A204.1 (cell line): ENCODE data around the gene ZNF850.
"Not testable (repeated sequence)": the region's sequence is repeated elsewhere in the genome, so short reads cannot be mapped to it uniquely, and the experiment has no call there.

Experiments
- FAIRE-seq: peaks from 2 replicates; lab custom pipeline; 2012; peaks lifted over from hg19 to GRCh38; lab: Jason Lieb, UNC

ZNF850 gene

DNA sequence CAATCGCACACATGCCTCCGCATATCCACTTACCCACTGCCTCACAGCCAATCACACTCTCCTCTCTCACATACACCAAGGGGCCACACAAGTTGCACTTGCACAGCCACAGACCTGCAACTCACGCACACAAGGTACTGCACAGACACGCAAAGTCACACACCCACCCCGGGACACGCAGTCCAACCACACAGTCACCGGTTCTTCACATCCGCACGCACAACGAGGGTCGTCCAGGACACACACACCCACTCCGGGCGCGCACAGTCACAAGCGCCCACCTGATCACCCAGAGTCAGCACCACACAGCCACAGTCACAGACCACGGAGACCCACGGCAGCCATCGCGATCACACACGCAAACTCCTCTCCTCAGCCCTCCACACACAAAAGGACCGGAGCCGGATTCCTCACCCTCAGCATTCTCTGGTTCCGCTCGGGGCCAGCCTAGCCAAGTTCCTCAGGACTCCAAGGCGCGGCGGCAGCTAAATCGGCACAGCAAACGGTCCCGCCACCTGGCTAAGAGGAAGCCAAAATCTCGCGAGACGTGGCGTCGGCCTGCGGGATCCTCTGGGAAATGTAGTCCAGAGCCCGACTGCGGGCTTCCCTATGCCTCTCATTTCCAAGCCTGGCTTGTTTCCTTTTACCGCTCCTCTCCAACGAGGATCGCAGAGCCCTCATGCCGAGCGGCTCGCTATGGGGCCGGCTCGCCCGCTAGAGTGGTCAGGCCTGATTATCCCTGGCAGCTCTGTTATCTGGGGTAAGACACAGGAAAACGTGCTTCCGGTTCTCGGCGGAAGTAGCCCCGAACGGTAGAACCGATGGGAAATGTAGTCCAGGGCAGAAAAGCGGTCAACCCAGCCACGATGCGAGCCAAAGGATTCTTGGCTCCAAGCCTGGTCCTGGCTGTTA lies at the start of gene ZNF850:
Gene ZNF850 (minus strand): TSS at position 497 of the 912 bp plus-strand sequence. CDS start 10,201 bp downstream, outside the sequence.
- FAIRE-seq = no peak

DNA sequence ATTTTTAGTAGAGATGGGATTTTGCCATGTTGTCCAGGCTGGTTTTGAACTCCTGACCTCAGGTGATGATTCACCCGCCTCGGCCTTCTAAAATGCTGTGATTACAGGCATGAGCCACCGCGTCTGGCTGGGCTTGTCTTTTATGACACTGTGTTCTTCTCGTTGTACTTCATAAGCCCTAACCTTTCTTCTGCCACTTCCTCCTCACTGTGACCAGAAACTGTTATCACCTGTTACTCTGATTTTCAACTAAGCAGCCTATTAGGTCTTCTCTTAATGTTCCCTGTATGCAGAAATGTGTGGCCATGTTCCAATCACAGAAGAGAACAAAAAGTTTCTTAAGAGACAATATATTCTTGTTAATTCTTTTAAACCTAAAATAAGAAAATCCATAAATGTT lies 49.2 kb upstream of the ZNF850 start:
- peak; percentile 62 for FAIRE-seq

DNA sequence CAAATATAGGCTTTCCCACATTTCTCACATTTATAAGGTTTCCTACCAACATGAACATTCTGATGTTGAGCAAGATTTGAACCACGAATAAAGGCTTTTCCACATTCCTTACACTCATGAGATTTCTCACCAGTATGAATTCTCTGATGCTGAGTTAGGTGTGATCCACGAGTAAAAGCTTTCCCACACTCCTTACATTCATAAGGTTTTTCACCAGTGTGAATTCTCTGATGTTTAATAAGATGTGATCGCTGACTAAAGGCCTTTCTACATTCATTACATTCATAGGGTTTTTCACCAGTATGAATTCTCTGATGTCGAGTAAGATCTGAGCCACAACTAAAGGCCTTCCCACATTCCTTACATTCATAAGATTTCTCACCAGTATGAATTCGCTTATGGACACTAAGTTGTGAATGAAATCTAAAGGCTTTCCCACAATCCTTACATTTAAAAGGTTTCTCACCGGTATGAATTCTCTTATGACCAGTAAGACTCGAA lies 46.6 kb upstream of the ZNF850 start:
- FAIRE-seq = no peak

DNA sequence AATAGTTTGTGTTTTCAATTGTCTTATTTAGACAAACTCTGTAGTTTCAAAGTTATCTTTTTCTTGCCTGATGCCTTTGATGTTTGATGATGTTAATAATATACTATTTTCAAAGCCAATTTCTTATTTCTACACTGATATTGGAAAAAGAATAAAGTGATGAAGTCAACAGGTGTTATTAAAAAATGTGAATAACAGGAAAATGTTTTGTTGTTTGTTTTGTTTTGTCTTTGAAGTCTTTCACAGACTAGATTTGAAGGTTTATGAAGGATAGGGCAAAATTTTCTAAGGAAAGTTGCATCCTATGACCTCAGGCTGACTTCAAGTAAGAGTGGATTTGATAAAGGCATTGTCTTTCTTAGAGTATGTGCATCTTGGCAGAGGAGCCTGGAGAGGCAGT lies 34.4 kb upstream of the ZNF850 start:
- no peak for FAIRE-seq

DNA sequence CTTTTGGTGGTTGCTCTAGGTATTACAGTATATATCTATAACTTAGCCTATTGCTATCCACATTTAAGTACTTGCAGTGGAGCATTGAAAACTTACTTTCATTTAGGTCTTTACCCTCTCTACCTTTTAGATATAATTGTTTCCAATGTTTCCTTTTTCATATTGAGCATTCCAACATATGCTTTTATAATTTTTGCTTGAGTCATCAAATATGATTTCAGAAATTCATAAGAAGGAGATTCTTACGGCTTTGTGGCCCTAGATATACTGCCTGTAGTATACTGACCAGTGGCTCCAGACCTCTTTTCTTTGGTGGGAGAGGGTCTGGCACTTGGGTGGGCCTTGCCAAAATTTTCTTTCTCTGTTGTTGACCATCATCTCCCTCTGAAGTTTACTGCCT lies 32.8 kb upstream of the ZNF850 start:
- no peak for FAIRE-seq

DNA sequence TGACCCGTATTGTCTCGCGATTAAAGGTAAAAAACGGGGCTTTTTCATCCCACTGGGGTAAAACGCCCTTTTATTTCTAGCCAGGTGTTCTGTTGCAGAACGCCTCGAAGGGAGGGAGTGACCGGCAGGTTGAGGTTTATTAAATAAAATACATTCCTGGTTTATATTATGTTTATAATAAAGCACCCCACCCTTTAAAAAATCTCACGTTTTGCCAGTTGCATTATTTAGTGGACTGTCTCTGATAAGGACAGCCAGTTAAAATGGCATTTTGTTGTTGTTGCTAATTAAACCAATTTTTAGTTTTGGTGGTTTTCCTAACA lies 25.1 kb upstream of the ZNF850 start:
- FAIRE-seq = no peak

DNA sequence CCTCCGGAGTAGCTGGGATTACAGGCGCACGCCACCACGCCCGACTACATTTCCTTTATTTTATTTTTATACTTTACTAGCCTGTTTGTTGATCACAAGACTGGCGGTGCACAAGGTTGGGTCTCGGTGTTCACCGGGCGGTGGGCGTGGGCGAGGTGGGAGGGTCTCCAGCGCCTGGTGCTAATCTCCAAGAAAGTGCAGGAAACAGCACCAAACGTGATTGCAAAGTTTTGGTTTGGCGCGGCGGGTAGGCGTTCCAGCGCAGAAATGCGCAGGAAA lies 24.0 kb upstream of the ZNF850 start:
- FAIRE-seq = no peak

DNA sequence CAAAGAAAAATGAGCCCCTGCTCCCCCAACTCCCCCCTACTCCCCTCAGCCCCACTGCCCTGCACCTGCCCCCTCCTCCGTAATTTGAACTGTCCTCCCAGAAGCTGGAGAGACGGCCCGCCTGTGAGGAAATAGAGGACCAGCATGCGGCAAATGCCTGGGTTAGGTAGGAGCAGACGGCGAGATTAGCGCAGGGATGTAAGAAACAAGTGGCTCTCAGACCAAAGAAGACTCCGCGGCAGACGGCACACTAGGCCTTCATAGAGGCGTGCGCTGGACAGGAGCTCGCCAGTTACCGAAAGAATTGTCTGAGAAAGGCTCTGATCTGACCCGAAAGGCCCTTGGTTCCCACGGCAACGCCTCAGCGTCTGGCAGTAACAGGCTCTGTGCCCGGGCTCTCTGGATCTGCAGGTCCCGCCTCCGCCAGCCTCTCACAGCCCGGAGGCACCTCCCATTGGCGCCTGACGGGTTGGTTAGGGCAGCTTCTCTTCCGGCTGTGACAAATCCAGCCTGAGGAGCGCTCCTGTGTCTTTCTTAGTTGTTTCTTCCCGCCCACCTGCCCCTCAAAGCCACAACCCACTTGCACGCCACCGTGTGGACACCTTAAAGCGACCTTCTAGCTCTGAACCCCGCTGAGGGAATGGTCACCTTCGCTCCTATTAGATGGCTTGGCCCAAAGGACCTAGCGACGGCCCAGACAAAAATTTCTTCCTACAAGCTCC lies 19.0 kb upstream of the ZNF850 start:
- FAIRE-seq = not testable (repeated sequence)

DNA sequence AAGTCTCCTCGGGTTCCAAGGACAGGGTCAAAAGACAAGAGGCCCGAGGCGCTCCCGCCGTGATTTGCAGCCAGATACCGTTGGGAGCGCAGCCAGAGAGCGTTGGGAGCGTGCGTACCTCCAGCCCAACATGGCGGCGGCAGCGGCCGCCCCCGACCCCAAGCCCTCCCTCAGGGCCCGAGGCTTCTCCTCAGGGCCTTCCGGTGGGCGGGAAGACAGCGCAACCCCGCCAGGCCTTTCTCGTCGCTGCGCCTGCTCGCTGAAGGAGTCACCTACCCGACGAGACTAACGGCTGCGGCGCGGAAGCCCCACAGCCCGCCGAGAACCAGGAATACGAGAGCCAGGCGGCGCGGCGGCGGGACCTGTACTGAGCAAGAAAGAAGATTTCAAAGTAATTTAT lies 3.2 kb upstream of the ZNF850 start:
- no peak for FAIRE-seq

DNA sequence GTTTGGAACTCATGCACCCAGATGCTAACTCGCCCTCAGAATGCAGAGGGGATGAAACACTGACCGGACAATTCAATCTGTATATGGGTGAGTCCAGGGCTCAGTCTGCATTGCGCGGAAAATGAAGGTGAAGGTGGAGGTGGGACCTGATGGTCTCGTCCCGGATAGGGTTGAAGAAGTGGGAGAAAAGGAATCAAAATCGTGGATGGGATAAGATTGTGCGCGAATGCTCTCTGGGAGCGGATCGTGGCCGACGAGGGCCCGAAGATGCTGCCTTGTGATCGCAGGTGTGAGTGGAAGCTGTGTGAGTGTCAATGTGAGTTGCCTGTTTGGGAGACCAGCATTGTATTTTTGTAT lies 594 bp upstream of the ZNF850 start:
- no peak for FAIRE-seq

DNA sequence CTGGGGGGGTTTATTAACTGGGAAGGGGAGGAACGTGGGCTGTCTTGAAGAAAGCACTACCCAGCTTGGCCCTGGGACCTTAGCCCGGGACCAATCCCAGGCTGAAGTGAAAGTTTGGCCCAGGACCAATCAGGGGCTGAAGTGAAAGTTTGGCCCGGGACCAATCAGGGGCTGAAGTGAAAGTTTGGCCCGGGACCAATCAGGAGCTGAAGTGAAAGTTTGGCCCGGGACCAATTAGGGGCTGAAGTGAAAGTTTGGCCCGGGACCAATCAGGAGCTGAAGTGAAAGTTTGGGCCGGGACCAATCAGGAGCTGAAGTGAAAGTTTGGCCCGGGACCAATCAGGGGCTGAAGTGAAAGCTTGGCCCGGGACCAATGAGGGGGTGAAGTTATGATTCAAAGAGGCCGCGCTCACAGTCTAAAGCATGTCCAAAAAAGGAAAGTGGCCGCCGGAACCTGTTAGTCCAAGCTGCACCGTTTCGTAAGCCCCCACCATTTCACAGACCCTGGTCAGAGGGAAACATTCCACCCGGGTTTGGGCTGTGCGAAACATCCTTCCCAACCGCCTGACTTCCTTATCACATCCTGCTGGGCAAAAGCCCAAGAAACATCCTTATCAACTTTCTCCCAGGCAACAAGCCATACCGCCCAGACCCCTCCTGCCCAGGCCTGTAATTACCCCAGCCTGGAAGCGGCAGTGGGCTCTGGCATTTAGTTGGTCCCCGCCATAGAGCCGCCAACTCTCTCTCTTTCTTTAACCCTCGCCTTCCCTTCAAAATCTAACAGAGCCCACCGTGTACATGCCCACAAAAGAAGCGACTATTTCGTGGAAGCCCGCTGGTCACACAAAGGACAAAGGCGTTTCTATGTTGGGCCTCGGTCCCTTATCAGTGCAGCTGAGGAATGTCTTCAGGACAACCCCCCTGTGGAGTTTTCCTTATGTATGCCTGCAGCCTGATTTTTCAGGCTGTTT lies 1.1 kb downstream of the ZNF850 start:
- FAIRE-seq = peak; percentile 91

DNA sequence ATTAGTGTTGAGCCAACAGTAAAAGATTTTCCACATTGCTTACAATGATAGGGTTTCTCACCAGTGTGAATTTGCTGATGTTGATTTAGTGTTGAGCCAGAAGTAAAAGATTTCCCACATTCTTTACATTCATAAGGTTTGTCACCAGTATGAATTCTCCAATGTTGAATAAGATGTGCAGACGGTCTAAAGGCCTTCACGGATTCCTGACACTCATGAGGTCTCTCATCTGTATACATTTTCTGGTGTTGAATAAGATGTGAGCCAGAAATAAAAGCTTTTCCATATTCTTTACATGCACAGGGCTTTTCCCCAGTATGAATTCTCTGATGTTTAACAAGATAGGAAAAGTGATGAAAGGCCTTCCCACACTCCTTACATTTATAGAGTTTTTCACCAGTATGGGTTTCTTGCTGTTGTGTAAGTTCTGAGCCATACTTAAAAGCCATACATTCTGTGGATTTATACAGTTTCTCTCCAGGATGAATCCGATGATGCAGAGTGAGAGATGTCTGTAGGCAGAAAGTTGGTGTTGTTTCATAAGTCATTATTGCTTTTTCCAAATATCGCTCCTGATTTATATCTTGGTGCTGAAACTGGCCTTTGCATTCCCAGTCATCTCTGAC lies 22.4 kb downstream of the ZNF850 start:
- no peak for FAIRE-seq

DNA sequence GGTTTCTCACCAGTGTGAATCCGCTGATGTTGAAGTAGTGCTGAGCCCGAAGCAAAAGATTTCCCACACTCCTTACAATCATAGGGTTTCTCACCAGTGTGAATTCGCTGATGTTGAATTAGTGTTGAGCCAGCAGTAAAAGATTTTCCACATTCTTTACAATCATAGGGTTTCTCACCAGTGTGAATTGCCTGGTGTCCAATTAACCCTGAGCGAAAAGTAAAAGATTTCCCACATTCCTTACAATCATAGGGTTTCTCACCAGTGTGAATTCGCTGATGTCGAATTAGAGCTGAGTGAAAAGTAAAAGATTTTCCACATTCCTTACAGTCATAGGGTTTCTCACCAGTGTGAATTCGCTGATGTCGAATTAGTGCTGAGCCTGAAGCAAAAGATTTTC lies 23.0 kb downstream of the ZNF850 start:
- FAIRE-seq = not testable (repeated sequence)

DNA sequence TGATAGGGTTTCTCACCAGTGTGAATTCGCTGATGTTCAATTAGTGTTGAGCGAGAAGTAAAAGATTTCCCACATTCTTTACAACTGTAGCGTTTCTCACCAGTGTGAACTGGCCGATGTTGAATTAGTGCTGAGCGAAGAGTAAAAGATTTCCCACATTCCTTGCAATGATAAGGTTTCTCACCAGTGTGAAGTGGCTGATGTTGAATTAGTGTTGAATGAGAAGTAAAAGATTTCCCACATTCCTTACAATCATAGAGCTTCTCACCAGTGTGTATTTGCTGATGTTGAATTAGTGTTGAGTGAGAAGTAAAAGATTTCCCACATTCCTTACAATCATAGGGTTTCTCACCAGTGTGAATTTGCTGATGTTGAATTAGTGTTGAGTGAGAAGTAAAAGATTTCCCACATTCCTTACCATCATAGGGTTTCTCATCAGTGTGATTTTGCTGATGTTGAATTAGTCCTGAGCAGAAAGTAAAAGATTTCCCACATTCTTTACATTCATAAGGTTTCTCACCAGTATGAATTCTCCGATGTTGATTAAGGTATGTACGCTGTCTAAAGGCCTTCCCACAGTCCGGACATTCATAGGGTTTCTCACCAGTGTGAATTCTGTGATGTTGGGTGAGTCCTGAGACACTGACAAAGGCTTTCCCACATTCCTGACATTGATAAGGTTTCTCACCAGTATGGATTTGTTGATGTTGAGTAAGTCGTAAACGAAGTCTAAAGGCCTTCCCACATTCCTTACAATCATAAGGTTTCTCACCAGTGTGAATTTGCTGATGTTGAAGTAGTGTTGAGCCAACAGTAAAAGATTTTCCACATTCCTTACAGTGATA lies 24.0 kb downstream of the ZNF850 start:
- no peak for FAIRE-seq

DNA sequence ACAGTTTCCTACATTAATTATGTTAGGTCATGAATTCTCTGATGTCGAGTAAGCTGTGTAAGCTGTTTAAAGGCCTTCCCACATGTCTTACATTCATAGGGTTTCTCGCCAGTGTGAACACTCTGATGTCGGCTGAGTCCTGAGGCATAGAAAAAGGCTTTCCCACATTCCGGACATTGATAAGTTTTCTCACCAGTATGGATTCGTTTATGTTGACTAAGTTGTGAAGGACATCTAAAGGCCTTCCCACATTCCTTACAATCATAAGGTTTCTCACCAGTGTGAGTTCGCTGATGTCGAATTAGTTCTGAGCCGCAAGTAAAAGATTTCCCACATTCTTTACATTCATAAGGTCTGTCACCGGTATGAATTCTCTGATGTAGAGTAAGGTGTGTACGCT lies 24.9 kb downstream of the ZNF850 start:
- FAIRE-seq = no peak

DNA sequence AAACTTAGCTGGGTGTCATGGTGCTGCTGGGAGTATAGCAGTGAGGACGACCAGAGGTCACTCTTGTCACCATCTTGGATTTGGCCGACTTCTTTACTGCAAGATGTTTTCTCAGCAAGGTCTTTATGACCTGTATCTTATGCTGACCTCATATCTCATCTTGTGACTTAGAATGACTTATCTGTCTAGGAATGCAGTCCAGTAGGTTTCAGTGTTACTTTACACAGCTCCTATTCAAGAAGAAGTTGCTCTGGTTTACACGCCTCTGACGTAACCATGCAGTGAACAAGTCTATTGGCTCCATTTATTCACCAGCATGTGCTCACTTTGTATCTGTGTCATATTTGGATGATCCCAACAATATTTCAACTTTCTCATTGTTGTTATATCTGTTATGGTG lies 26.7 kb downstream of the ZNF850 start:
- no peak for FAIRE-seq

DNA sequence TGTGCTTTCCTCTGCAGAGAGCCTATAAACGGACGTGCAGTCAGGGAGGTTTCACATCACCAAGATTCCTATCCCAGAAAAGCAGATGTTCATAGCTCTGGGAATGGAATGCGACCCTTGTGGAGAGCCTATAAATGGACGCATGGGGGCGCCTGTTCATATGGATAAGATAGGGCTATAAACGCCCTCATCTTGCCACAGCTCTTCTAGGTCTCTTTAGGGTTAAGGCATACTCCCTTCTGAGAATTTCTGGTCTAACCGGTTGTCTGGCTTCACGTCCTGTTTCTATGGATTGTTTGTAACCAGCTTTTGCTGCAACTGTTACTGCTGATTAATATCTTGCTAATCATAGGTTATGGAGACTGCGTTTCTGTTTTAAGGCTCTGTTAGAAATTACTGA lies 36.4 kb downstream of the ZNF850 start:
- not testable (repeated sequence) for FAIRE-seq

DNA sequence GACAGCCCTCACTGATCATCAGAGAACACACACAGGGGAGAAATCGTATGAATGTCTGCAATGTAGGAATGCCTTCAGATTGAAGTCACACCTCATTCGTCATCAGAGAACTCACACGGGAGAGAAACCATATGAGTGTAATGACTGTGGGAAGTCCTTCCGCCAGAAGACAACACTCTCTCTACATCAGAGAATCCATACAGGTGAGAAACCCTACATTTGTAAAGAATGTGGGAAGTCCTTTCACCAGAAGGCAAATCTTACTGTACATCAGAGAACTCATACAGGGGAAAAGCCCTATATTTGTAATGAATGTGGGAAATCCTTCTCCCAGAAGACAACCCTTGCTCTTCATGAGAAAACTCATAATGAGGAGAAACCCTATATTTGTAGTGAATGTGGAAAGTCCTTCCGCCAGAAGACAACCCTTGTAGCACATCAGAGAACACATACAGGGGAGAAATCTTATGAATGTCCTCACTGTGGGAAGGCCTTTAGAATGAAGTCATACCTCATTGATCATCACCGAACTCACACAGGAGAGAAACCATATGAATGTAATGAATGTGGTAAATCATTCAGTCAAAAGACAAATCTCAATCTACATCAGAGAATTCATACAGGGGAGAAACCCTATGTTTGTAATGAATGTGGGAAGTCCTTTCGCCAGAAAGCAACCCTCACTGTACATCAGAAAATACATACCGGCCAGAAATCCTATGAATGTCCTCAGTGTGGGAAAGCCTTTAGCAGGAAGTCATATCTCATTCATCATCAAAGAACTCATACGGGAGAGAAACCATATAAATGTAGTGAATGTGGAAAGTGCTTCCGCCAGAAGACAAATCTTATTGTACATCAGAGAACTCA lies 52.7 kb downstream of the ZNF850 start:
- FAIRE-seq = no peak

DNA sequence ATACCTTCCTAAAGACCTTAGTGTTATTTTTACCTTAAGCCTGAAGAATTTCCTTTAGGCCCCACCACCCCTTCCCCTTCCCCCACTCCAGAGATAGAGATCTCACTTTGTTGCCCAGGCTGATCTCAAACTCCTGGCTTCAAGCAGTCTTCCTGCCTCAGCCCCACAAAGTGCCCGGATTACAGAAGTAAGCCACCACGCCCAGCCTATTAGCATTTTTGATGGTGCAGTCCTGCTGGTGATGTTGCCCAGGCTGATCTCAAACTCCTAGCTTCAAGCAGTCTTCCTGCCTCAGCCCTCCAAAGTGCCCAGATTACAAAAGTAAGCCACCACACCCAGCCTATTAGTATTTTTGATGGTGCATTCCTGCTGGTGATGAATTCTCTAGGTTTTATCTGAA lies 63.2 kb downstream of the ZNF850 start:
- FAIRE-seq = no peak

DNA sequence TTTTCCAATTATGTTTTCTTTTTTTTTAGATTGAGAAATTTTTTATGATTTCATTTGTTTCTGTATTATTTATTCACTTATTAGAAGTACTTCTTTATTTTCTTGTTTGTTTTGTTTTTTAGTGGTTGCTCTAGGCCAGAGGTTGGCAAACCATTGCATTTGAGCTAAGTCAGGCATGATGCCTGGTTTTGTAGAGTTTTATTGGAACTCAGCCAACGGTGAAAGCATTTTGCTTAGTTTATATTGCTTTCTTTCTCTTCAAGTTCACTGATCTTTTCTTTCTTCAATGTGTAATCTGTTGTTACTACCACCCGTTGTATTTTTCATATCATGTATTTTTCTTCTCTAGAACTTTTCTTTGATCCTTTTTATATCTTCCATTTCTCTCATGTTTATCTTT lies 65.5 kb downstream of the ZNF850 start:
- FAIRE-seq = no peak
